Measurements from ENCODE around the gene JOSD1.

The JOSD1 gene

DNA sequence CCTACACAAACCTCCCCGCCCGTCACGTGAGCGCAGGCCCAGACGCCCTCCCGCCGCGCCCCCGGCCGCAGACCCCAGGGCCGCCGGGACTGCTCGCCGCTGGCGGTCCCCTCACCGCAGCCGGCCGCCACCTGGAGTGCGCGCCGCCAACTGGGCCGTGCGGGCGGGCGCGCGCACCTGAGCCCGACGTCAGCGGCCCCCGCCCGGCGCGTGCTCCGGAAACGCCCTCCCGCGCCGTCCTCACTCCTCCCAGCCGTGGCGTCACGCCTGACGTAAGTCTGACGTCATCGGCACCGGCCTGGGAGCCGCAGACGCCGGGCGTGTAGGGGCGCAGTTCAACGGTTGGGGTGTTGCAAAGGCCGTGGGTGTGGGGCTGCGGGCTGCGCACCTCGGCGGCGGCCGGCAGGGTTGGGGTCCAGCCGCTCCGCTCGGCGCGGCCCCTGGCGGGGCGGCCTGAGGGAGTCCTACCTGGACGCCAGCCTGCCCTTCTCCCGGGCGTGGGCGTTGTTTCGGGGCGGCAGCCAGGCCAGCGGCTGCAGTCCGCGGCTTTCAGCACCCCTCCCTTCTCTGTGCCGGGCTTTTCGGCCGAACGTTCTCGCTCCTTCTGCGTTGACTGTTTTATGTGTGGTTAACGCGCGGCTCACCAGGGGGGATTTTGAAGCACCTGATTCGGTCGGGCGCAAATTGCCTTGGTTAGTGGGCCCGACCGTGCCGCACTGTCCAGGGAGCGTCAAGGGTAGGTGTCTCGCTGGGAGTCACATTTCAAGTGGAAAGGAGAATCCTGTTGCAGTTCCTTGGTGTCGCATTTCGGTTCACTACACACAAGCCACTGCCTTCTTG lies at the start of gene JOSD1:
JOSD1 (minus strand) TSS at position 155 of the 840 bp plus-strand sequence. CDS start 956 bp downstream, outside the sequence.
- TF ChIP-seq, protein P1, sequence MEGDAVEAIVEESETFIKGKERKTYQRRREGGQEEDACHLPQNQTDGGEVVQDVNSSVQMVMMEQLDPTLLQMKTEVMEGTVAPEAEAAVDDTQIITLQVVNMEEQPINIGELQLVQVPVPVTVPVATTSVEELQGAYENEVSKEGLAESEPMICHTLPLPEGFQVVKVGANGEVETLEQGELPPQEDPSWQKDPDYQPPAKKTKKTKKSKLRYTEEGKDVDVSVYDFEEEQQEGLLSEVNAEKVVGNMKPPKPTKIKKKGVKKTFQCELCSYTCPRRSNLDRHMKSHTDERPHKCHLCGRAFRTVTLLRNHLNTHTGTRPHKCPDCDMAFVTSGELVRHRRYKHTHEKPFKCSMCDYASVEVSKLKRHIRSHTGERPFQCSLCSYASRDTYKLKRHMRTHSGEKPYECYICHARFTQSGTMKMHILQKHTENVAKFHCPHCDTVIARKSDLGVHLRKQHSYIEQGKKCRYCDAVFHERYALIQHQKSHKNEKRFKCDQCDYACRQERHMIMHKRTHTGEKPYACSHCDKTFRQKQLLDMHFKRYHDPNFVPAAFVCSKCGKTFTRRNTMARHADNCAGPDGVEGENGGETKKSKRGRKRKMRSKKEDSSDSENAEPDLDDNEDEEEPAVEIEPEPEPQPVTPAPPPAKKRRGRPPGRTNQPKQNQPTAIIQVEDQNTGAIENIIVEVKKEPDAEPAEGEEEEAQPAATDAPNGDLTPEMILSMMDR (IDR thresholded peaks at IDR 0.05; ENCODE audit: low read depth, low read length), result no peak

DNA sequence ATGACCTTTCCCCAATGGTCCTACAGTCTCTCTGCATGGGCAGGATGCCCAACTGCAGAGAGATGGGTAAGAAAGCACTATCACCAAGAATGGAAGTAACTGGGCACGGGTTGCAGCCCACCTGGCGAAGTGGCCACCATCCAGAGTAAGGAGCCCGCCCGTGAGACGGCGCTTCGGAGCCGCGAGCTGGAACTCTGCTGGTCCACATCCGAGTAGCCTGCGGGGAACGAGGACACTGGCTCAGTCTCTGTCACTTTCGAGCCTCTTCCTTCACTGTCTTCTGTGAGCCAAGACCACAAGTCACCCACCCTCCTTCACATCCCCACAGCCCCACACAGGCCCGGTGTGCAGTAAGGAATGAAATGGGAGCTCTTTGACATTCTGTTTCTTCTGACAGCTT lies 49.4 kb upstream of the JOSD1 start:
- TF ChIP-seq, protein P1 (IDR thresholded peaks at IDR 0.05; ENCODE audit: low read depth, low read length), result no peak
- H3K4me3 ChIP-seq (ENCODE audit: low read depth, low read length), result no peak overlapping the region
- DNase-seq (ENCODE audit: low read depth, low spot score), result no peak
- in situ Hi-C loops (cut with HindIII; ENCODE audit: low sequenced_read_pairs), result no loop called here

More for the DNA sequence above, at the start of gene JOSD1:
- H3K4me3 ChIP-seq (ENCODE audit: low read depth, low read length), result peak within 1 kb of the TSS; percentile 79
- in situ Hi-C loops (cut with HindIII; ENCODE audit: low sequenced_read_pairs), result no loop called here
- DNase-seq (ENCODE audit: low read depth, low spot score), result peak; percentile 94

DNA sequence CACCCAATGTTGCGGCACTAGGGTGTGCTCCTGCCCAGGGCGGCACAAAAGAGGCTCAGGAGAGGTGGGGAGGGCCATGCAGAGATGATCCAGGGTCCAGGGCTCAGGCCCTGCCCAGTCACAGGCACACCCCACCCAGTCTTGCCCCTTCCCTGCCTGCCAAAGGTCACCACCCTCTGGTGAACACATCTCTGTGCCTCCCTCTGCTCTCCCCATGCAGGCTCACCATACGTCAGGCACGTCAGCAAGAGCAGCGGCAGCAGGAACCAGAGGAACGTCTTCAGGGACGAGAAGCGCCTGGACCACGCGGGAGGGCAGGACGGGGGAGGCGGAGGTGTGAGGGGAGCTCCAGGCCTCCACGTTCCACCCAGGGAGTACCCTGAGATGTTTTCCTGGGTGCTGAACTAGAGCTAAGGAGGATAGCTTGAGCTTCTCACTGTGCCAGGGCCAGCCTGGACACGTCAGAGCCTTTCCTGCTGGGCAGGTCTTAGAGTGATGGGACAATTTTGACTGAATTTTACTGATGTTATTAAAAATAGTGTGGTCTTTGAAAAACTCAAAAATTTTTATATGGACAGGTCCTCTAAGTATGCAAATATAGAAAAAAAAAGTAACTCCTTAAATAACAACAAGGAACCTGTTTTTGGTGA lies 47.9 kb upstream of the JOSD1 start:
- TF ChIP-seq, protein P1 (IDR thresholded peaks at IDR 0.05; ENCODE audit: low read depth, low read length), result no peak
- no peak for DNase-seq (ENCODE audit: low read depth, low spot score)
- H3K4me3 ChIP-seq (ENCODE audit: low read depth, low read length), result no peak overlapping the region
- in situ Hi-C loops (cut with HindIII; ENCODE audit: low sequenced_read_pairs), result no loop called here

DNA sequence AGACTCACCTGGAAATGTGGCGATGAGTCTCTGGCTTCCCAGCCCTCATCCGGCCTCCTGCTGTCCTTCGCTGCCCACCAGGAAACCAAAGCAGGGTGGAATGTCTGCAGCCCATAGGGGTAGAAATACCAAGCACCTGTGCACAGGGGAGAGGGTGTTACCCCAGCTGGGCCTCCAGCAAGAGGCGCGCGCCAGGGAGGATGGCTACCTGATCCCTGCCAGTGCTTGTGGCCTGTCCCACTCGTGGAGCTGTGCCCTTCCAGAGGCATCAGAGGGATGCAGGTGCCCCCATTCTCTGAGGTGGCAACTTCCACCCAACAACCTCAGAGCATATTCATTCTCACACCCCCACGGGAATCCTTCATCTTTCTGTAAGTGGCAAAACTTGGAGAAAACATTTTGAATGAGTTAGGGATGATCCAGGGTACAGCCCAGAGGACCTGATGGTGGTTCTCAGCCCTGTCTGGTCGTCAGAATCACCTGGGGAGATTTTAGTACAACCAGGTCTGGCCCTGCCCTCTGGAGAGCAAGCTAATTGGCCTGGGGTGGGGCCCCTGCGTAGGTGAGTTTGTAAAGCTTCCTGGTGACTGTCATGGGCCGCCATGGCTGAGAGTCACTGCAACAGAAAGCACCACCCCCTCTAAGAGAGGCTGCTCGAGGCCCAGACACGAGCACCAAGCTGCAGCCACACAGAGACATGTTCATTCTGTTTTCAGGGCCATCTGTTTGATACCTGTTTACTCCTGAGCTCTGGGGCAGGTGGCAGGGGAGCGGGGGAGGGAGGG lies 45.1 kb upstream of the JOSD1 start:
- in situ Hi-C loops (cut with HindIII; ENCODE audit: low sequenced_read_pairs), result no loop called here
- no peak overlapping the region for H3K4me3 ChIP-seq (ENCODE audit: low read depth, low read length)
- no peak for DNase-seq (ENCODE audit: low read depth, low spot score)
- TF ChIP-seq, protein P1 (IDR thresholded peaks at IDR 0.05; ENCODE audit: low read depth, low read length), result no peak

DNA sequence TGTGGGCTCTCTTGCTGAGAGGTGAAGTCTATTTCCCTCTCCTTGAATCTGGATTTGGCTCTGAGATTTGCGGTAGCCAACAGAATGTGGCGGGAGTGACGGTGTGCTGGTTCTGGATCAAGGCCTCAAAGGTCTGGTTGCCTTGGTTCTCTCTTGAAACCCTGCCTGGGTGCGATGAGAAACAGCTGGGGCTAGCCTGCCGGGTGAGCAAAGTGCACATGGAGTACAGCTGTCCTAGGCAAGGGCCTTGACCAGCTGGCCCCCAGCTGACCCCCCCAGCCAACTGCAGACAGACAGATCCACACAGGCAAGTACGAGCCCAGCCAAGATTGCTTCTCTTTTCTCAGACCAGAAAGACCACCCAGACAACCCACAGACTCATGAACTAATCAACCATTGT lies 44.2 kb upstream of the JOSD1 start:
- DNase-seq (ENCODE audit: low read depth, low spot score), result no peak
- in situ Hi-C loops (cut with HindIII; ENCODE audit: low sequenced_read_pairs), result no loop called here
- H3K4me3 ChIP-seq (ENCODE audit: low read depth, low read length), result no peak overlapping the region
- TF ChIP-seq, protein P1 (IDR thresholded peaks at IDR 0.05; ENCODE audit: low read depth, low read length), result no peak

DNA sequence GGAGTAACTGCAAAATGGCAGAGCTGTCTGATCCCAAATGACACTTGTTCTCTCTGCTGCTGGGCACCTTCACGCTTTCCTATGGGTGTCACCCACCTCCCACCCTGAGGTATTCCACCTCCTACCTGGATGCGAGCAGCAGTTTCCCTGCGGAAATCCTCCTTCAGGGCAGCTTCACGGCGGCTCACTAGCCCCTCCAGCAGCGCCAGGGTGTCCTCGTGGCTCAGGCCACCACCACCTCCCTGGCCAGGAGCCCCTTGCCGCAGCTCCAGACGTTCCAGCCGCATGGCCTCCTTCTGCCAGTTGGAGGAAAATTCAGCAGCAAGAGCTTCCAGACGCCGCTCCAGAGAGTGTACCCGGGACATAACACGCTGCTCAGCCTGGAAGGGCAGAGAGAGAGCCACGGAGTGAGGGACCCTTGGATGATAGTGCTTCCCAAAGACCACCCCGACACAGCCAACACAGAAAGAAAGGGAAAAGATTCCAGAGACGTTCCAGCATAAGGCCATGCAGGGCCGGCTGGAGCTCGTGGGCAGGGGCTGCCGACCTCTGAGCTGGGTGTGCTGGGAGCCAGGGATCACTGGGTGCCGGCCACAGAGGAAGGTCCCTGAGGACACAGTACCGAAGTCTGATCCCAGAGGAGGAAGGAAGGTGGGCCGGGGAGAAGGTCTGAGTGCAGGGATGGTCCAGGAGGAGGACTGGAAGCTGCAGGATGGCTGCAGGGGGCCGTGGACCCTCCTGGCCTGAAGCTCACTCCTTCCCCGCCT lies 41.6 kb upstream of the JOSD1 start:
- in situ Hi-C loops (cut with HindIII; ENCODE audit: low sequenced_read_pairs), result no loop called here

More for the DNA sequence above, 41.6 kb upstream of the JOSD1 start:
- DNase-seq (ENCODE audit: low read depth, low spot score), result no peak
- no peak overlapping the region for H3K4me3 ChIP-seq (ENCODE audit: low read depth, low read length)
- TF ChIP-seq, protein P1 (IDR thresholded peaks at IDR 0.05; ENCODE audit: low read depth, low read length), result no peak

Measured in astrocyte of the spinal cord (primary cell).